ENCODE data around the gene IFNLR1. TPM values are rescaled to one million over a fixed set of nuclear protein-coding genes. Genes with fewer than 3 reads are reported as not detected.

Gene IFNLR1
- total RNA-seq, 1 experiment from 2014 or later = not detected

DNA sequence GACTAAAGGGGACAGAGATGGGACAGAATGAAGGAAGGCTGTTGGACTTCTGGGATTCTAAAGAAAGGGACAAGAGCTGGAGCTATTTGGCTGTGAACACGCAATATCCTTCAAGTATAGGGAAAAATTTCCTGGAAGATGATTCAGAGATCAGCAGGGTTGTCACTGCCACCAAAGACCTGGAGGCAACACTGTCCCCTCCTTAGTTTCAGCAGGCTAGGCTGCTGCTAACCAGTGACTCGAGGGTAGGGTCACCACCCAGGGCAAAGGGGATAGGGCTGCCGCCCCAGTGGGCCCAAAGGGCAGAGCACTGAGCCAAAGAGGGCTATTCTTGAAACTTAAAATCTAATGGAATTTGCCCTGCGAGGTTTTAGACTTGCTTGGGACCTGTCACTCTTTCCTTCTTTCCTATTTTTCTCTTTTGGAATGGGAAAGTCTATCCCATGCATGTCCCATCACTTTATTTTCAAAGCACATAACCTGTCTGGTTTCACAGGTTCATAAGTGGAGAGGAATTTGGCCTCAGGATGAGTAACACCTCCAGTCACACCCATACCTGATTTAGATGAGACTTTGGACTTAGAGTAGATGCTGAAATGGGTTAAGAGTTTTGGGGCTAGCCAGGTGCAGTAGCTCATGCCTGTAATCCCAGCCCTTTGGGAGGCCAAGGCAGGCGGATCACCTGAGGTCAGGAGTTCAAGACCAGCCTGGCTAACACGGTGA lies 11.9 kb downstream of the IFNLR1 start:
- DNase-seq = no peak
- no peaks in the 10 kb centered on the region for H3K4me1 ChIP-seq
- H3K36me3 ChIP-seq = no peaks in the 10 kb centered on the region
- peaks cover 15% of the 10 kb centered on the region for H3K27me3 ChIP-seq
- no peak overlapping the region for H3K27ac ChIP-seq
- H3K9me3 ChIP-seq (replicated peaks) = no peaks in the 10 kb centered on the region
- no peak overlapping the region for H3K4me3 ChIP-seq

DNA sequence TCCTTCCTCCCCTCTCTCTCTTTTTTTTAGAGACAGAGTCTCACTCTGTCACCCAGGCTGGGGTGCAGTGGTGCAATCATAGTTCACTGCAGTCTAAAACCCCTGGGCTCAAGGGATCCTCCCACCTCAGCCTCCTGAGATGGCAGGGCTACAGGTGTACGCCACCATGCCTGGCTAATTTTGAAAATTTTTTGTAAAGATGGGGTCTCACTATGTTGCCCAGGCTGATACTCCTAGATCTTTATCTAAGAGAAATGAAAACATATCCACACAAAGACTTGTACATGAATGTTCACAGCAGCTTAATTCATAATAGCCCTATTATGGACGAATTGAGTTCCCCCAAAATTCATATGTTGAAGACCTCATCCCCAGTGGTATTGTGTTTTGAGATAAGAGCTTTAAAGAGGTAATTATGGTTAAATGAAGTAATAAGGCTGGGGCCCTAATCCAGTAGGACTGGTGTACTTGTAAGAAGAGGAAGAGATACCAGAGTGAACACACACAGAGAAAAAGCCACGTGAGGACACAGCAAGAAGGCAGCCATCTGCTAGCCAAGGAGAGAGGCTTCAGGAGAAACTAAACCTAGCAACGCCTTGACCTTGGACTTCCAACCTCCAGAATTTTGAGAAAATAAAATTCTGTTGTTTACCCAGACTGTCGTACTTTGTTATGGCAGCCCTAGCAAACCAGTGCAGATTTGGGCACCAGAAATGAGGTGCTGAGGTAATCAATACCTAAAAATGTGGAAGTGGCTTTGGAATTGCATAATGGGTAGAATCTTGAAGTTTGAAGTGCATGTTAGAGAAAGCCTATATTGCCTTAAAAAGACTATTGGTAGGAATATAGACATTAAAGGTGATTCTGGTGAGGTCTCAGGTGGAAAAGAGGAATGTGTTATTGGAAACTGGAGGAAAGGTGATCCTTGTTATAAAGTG lies 13.2 kb downstream of the IFNLR1 start:
- no peak overlapping the region for H3K27ac ChIP-seq
- H3K4me1 ChIP-seq = no peaks in the 10 kb centered on the region
- no peaks in the 10 kb centered on the region for H3K9me3 ChIP-seq (replicated peaks)
- H3K27me3 ChIP-seq = peaks cover 12% of the 10 kb centered on the region
- no peaks in the 10 kb centered on the region for H3K36me3 ChIP-seq
- H3K4me3 ChIP-seq = no peak overlapping the region
- DNase-seq = no peak

DNA sequence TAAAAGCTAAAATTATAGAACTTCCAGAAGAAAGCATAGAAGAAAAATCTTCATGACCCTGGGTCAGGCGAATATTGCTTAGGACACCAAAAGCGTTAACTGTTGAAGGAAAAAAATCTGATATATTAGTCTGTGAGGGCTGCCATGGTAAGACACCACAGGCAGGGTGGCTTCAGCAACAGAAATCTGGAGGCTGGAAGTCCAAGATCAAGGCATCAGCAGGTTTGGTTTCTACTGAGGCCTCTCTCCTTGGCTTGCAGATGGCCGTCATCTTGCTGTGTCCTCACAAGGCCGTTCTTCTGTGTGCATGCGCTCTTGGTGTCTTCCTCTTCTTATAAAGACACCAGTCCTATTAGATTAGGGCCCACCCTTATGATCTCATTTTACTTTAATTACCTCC lies 14.5 kb downstream of the IFNLR1 start:
- DNase-seq = no peak
- no peak overlapping the region for H3K4me3 ChIP-seq
- no peaks in the 10 kb centered on the region for H3K9me3 ChIP-seq (replicated peaks)
- no peaks in the 10 kb centered on the region for H3K4me1 ChIP-seq
- peaks cover 19% of the 10 kb centered on the region for H3K27me3 ChIP-seq
- no peaks in the 10 kb centered on the region for H3K36me3 ChIP-seq
- H3K27ac ChIP-seq = no peak overlapping the region

DNA sequence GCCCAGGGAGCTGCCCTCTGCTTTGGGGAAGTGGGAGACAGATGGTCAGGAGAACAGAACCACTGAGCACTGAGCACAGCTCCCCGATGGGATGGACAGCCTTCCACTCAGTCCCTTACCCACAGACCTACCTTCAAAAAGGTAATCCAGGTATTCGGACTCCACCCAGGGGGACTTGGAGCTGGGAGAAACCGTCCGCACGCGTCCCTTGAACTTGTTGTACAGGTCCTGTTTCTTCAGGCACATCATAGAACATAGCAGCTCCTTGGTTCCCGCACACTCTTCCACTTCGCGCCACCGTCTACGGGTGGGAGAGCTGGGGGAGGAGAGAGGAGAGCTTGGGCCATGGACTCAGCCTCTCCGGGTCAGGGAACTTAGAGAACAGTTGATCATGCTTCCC lies 17.8 kb downstream of the IFNLR1 start:
- DNase-seq = no peak
- Histone ChIP-seq H3K4me3 (no peak overlapping the region), H3K9me3 (replicated peaks) (no peaks in the 10 kb centered on the region), H3K36me3 (no peaks in the 10 kb centered on the region), H3K4me1 (no peaks in the 10 kb centered on the region), H3K27me3 (peaks cover 20% of the 10 kb centered on the region), H3K27ac (no peak overlapping the region)

DNA sequence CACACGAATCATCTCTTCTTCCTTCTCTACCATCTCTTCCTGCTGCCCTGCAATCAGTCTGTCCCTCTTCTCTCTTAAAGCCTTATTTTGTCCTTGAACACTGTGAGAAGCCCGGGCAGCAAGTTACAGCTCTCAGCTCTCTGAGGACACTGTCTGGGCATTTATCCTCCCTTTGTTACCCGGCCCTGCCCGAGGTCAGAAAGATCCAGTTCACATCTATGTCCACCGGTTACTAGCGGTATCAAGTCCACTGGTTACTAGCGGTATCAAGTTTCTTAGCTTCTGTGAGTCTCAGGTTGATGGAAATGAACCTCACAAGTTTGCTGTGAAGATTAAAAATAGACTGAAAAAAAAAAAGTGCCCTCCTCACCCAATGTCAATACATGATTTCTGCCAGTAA lies 18.8 kb downstream of the IFNLR1 start:
- Histone ChIP-seq H3K36me3 (no peaks in the 10 kb centered on the region), H3K27me3 (peaks cover 20% of the 10 kb centered on the region), H3K4me3 (no peak overlapping the region), H3K9me3 (replicated peaks) (no peaks in the 10 kb centered on the region), H3K4me1 (no peaks in the 10 kb centered on the region), H3K27ac (no peak overlapping the region)
- DNase-seq = no peak

DNA sequence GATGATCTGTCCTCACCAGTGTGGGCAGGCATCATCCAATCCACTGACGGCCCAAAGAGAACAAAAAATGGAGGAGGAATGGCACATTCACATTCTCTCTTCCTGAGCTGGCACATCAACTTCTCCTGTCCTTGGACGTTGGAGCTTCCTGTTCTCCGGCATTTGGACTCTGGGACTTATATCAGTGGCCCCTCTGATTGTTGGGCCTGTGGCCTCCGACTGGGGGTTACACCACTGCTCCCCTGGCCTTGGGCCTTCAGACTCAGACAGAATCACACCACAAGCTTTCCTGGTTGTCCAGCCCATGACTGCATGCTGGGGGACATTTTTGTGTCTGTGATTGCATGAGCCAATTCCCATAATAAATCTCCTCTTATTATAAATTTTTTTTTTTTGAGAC lies 20.1 kb downstream of the IFNLR1 start:
- H3K9me3 ChIP-seq (replicated peaks) = no peaks in the 10 kb centered on the region
- H3K27me3 ChIP-seq = peaks cover 22% of the 10 kb centered on the region
- H3K4me1 ChIP-seq = no peaks in the 10 kb centered on the region
- no peak overlapping the region for H3K4me3 ChIP-seq
- no peaks in the 10 kb centered on the region for H3K36me3 ChIP-seq
- H3K27ac ChIP-seq = no peak overlapping the region
- DNase-seq = no peak

DNA sequence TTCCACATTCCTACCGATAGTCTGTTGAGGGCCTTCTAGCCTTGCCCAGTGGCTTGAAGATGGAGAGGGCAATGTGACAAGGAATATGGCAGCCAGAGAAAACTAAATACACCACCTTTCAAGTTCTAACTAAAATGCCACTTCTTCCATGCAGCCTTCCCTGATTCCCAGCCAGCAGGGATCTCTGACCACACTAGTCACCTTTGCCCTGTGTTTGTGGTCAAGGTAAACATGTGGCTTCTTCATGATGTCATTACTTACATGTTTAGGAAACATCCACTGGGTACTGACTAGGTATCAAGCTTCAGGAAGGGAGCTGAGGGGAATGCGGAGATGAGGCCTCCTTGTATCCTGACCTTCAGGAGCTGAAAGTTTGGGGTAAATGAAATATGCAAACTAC lies 21.6 kb downstream of the IFNLR1 start:
- peaks cover 25% of the 10 kb centered on the region for H3K27me3 ChIP-seq
- no peak for DNase-seq
- H3K9me3 ChIP-seq (replicated peaks) = no peaks in the 10 kb centered on the region
- H3K36me3 ChIP-seq = no peaks in the 10 kb centered on the region
- no peaks in the 10 kb centered on the region for H3K4me1 ChIP-seq
- H3K4me3 ChIP-seq = no peak overlapping the region
- H3K27ac ChIP-seq = no peak overlapping the region

DNA sequence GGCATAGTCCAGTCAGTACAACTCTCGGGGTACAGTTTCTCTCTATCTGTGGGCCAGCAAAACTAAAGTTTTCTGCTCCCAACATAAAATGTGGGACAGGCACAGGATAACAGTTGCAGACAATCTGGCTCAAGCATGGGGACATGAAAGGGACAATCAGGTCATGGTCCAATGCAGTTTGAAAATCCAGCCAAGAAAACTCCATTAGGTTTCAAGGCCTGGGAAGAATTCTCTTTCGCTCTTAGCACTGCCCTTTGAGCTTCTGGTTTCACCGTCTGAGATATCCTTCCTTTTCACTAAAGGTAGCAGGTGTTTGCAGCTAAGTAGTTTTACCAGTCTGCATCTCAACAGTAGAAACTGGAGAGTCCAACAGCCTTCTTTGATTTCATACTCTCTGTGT lies 23.1 kb downstream of the IFNLR1 start:
- no peaks in the 10 kb centered on the region for H3K9me3 ChIP-seq (replicated peaks)
- no peaks in the 10 kb centered on the region for H3K36me3 ChIP-seq
- no peak overlapping the region for H3K4me3 ChIP-seq
- H3K27ac ChIP-seq = no peak overlapping the region
- peaks cover 26% of the 10 kb centered on the region for H3K27me3 ChIP-seq
- DNase-seq = no peak
- H3K4me1 ChIP-seq = no peaks in the 10 kb centered on the region

DNA sequence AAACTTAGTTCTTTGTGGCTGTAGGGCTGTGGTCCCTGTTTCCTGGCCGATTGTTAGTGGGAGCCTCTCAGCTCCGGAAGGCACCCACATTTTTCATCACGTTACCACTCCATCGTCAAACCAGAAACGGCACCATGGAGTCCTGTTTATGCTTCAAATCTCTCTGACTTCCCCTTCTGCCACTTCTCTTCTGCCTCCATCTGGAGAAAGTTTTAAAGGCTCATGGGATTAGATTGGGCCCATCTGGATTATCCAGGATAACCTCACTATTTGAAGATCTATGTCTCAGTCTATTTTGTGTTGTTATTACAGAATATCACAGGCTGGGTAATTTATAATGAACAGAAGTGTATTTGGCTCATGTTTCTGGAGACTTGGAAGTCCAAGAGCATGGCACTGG lies 24.9 kb downstream of the IFNLR1 start:
- Histone ChIP-seq H3K4me1 (no peaks in the 10 kb centered on the region), H3K9me3 (replicated peaks) (no peaks in the 10 kb centered on the region), H3K4me3 (no peak overlapping the region), H3K36me3 (no peaks in the 10 kb centered on the region), H3K27ac (no peak overlapping the region), H3K27me3 (peaks cover 26% of the 10 kb centered on the region)
- no peak for DNase-seq

DNA sequence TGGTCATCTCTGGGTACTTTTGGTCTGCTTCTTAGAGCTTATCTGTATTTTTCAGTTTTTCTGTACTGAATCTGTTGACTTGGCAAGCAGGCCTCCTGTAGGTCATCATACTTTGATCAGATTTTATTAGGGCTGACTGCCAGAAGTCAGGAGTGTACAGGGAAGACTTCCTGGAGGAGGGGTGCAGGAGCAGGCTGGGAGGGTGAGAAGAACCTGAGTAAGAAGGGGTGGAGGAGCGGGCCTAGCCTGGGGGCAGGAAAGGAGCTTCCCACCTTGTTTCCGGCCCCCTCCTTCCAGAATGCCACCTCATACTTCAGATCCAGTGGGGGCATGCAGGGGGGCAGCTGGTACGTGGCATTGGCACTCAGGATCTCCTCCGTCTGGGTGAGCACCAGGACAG lies 25.8 kb downstream of the IFNLR1 start:
- Histone ChIP-seq H3K4me3 (no peak overlapping the region), H3K27ac (no peak overlapping the region), H3K4me1 (no peaks in the 10 kb centered on the region), H3K27me3 (peaks cover 30% of the 10 kb centered on the region), H3K9me3 (replicated peaks) (no peaks in the 10 kb centered on the region), H3K36me3 (no peaks in the 10 kb centered on the region)
- DNase-seq = no peak

DNA sequence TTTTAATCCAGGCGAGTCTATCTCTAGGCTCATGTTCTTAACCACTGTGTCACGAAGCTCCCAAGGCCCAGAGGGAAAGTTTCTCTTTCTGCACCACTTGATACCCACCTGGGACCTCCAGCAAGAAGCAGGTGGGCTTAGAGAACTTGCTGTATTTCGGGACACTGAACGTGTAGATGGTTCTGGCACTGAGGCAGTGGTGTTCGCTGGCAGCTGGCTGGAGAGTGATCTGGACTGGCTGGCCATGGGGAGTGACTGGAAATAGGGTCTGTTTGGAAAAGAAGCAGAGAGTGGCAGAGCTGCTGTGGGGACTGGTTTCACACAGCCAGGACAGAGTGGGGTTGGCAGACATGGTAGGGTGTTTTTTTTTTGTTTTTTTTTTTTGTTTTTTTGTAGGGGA lies 27.7 kb downstream of the IFNLR1 start:
- Histone ChIP-seq H3K9me3 (replicated peaks) (no peaks in the 10 kb centered on the region), H3K36me3 (no peaks in the 10 kb centered on the region), H3K4me1 (no peaks in the 10 kb centered on the region), H3K27me3 (peaks cover 36% of the 10 kb centered on the region), H3K27ac (no peak overlapping the region), H3K4me3 (no peak overlapping the region)
- no peak for DNase-seq

DNA sequence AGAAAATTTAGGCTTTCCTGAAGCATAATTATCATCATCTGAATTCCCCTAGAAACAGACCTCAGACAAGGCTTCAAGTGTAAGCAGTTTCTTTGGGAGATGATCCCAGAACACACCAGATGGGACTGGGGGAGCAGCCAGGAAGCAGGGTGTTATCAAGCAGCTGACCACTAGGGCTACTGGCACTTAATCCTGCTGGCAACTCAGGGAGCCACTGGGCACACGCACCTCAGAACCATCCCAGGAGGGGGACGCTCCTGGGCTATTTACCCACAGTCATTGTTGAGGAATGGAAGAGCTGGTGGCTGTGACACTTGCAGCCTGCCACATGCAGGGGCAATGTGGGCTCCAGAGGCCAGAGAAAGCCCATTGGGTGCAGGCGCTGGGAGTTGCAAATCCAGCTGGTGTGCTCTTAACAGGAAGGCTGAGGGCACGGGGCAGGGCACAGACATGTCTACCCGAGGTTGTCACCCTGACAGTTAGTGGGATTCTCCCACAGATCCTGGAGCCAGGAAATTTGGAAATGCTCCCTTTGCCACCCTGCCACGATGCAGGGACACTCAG lies 29.1 kb downstream of the IFNLR1 start:
- H3K27ac ChIP-seq = no peak overlapping the region
- no peaks in the 10 kb centered on the region for H3K4me1 ChIP-seq
- peaks cover 43% of the 10 kb centered on the region for H3K27me3 ChIP-seq
- H3K36me3 ChIP-seq = no peaks in the 10 kb centered on the region
- H3K4me3 ChIP-seq = no peak overlapping the region
- no peaks in the 10 kb centered on the region for H3K9me3 ChIP-seq (replicated peaks)
- no peak for DNase-seq

DNA sequence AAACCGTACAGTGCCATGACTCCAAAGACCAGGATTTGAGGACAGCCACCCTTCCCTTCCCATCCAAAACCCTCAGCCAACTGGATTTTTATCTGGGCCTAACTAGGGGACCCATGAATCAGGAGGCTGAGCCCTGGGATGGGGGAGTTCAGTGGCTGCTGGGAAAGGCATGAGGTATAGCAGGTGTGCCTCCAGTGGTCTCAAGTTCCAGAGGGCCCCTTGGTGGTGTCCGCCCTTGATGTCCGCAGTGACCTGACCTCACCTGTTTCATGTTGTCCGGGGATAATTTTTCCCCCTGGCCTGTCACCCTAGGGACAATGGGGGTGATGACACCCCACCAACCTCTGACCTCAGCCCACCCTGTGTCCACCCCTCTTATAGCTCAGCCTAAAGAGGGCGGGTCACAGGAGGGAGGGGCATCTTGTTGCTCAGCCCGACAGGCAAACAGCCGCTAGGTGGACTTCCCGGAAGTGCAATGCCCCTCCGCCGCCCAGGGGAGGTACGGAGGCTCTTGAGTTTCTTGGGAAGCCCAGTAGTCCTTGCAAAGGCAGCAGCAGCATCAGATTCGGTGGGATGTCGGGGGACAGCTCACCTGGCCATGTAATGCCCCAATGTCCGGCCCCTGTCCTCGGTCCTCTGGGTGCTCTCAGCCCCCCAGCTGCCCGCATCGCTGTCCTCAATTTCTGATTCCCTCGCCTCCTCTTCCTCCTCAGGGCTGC lies 30.4 kb downstream of the IFNLR1 start:
- Histone ChIP-seq H3K27ac (no peak overlapping the region), H3K4me3 (no peak overlapping the region), H3K9me3 (replicated peaks) (no peaks in the 10 kb centered on the region), H3K27me3 (peaks cover 39% of the 10 kb centered on the region), H3K36me3 (no peaks in the 10 kb centered on the region), H3K4me1 (no peaks in the 10 kb centered on the region)
- no peak for DNase-seq

DNA sequence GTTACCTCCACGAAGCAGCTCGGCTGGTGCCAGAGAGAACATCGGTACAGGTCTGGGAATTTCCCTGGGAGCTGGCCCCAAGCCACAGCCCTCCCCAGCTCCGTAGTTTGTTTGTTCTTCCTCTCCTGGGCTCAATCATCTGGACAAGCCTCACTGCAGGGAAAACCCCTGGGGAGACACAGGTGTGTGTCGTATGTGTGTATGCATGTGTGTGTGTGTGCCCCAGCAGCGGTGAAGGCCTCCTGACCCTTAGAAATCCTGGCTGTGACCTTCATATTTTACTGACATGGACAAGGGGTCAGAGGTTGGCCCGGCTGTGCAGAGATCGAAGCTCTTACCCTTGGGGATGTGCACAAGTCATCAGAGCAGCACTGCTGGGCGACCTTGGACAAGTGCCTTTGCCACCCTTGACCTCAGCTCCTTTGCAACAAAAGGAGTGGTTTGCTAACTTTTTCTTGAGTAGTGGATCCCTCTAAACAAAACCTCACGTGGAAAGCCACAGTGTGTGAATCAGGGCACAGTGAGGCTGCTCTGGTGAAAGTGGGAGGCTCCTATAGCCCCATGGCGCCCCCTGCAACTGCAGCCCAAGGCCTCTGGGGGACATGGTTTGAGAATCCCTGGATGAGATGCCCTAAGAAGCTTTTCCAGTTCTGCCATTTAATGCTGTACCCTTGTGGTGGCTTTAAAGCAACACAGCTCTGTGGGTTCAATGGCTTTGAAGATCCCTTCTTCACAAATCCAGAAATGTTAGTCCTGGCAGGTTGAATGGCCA lies 31.9 kb downstream of the IFNLR1 start:
- Histone ChIP-seq H3K9me3 (replicated peaks) (no peaks in the 10 kb centered on the region), H3K27ac (no peak overlapping the region), H3K4me3 (no peak overlapping the region), H3K36me3 (no peaks in the 10 kb centered on the region), H3K27me3 (peaks cover 36% of the 10 kb centered on the region), H3K4me1 (no peaks in the 10 kb centered on the region)
- DNase-seq = no peak
